Measurements from ENCODE around the gene ABL2.

ABL2 gene

GRCh38 chr1:179087665-179088064, 141.8 kb downstream of the ABL2 start:
- H3K9ac ChIP-seq: no peak overlapping the region
- H3K79me2 ChIP-seq: peaks cover 4% of the 10 kb centered on the region
- no peaks in the 10 kb centered on the region for H3K9me3 ChIP-seq (ENCODE audit: control insufficient read depth, low read length)
- no peak overlapping the region for H2AFZ ChIP-seq
- H3K27ac ChIP-seq: no peak overlapping the region
- no peak overlapping the region for H3K4me2 ChIP-seq (ENCODE audit: low read length)
- H3K4me3 ChIP-seq (ENCODE audit: low read depth, low read length): no peak overlapping the region
- H3K27me3 ChIP-seq (ENCODE audit: control insufficient read depth, insufficient read depth, low read length): no peaks in the 10 kb centered on the region
- no peaks in the 10 kb centered on the region for H3K36me3 ChIP-seq (ENCODE audit: control insufficient read depth, insufficient read depth, low read length)
- TF ChIP-seq, protein P1, sequence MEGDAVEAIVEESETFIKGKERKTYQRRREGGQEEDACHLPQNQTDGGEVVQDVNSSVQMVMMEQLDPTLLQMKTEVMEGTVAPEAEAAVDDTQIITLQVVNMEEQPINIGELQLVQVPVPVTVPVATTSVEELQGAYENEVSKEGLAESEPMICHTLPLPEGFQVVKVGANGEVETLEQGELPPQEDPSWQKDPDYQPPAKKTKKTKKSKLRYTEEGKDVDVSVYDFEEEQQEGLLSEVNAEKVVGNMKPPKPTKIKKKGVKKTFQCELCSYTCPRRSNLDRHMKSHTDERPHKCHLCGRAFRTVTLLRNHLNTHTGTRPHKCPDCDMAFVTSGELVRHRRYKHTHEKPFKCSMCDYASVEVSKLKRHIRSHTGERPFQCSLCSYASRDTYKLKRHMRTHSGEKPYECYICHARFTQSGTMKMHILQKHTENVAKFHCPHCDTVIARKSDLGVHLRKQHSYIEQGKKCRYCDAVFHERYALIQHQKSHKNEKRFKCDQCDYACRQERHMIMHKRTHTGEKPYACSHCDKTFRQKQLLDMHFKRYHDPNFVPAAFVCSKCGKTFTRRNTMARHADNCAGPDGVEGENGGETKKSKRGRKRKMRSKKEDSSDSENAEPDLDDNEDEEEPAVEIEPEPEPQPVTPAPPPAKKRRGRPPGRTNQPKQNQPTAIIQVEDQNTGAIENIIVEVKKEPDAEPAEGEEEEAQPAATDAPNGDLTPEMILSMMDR (IDR thresholded peaks at IDR 0.05): no peak
- no peaks in the 10 kb centered on the region for H3K4me1 ChIP-seq

GRCh38 chr1:179083533-179083932, 145.9 kb downstream of the ABL2 start:
- TF ChIP-seq, protein P1 (IDR thresholded peaks at IDR 0.05): no peak
- Histone ChIP-seq H3K27me3 (ENCODE audit: control insufficient read depth, insufficient read depth, low read length) (no peaks in the 10 kb centered on the region), H3K27ac (no peak overlapping the region), H2AFZ (no peak overlapping the region), H3K4me2 (ENCODE audit: low read length) (no peak overlapping the region), H3K4me3 (ENCODE audit: low read depth, low read length) (no peak overlapping the region), H3K4me1 (no peaks in the 10 kb centered on the region), H3K79me2 (peaks cover 5% of the 10 kb centered on the region), H3K9me3 (ENCODE audit: control insufficient read depth, low read length) (no peaks in the 10 kb centered on the region), H3K36me3 (ENCODE audit: control insufficient read depth, insufficient read depth, low read length) (no peaks in the 10 kb centered on the region), H3K9ac (no peak overlapping the region)

GRCh38 chr1:179082999-179083335, 146.5 kb downstream of the ABL2 start:
- Histone ChIP-seq H3K36me3 (ENCODE audit: control insufficient read depth, insufficient read depth, low read length) (no peaks in the 10 kb centered on the region), H3K9ac (no peak overlapping the region), H3K4me1 (no peaks in the 10 kb centered on the region), H3K27me3 (ENCODE audit: control insufficient read depth, insufficient read depth, low read length) (no peaks in the 10 kb centered on the region), H3K79me2 (peaks cover 5% of the 10 kb centered on the region), H2AFZ (peak overlapping the region; percentile 92), H3K4me3 (ENCODE audit: low read depth, low read length) (peak overlapping the region; percentile 69), H3K27ac (no peak overlapping the region), H3K9me3 (ENCODE audit: control insufficient read depth, low read length) (no peaks in the 10 kb centered on the region), H3K4me2 (ENCODE audit: low read length) (peak overlapping the region; percentile 82)
- TF ChIP-seq, protein P1 (IDR thresholded peaks at IDR 0.05): no peak

DNA sequence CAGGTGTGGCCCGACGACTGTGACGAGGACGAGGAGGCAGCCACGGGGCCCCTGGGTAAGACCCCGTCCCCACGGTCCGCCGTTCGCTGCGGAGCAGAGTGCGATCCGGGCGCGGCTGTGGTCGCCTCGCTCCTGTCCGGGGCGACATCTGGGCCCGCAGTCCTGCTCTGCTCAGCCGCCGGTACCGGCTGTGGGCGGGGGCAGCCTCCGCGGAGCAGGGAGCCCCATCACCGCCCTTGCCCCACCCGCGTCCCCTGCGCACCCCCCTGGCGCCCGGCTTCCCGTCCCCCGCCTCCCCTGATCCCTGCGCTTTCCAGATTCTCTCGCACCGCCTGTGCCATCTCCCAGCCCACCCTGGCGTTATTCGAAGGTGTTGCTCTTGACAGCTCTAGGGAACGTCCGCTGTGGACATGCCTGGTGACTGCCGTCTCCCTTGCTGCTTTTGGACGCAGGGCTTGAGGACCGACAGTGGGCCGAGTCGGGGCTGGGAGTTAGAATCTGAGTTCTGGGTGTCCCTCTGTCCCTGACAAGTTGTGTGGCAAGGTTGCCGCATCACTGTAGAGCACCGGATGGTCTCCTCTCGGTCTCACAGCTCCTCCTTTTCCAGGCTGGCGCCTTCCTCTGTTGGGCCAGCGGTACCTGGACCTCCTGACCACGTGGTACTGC, 147.0 kb downstream of the ABL2 start:
- peak overlapping the region; percentile 82 for H3K4me2 ChIP-seq (ENCODE audit: low read length)
- no peaks in the 10 kb centered on the region for H3K4me1 ChIP-seq
- peak overlapping the region; percentile 69 for H3K4me3 ChIP-seq (ENCODE audit: low read depth, low read length)
- H3K9ac ChIP-seq: peak overlapping the region; percentile 80
- H3K79me2 ChIP-seq: peaks cover 5% of the 10 kb centered on the region
- H3K27ac ChIP-seq: peak overlapping the region; percentile 78
- no peaks in the 10 kb centered on the region for H3K9me3 ChIP-seq (ENCODE audit: control insufficient read depth, low read length)
- peak overlapping the region; percentile 92 for H2AFZ ChIP-seq
- no peaks in the 10 kb centered on the region for H3K36me3 ChIP-seq (ENCODE audit: control insufficient read depth, insufficient read depth, low read length)
- TF ChIP-seq, protein P1 (IDR thresholded peaks at IDR 0.05): no peak
- H3K27me3 ChIP-seq (ENCODE audit: control insufficient read depth, insufficient read depth, low read length): no peaks in the 10 kb centered on the region

All from parathyroid adenoma (tissue), 2 donors.